NCI-H2081 treated with DMSO at 0.1 percent for 48 hours (cell line): ENCODE results near the gene TRUB2.

Experiments
- DNase-seq: peaks from one replicate; lab custom pipeline; 2025; lab: John Stamatoyannopoulos, UW

The TRUB2 gene

GRCh38 chr9:128322404-128323211, at the start of gene TRUB2, which contains the start of gene COQ4:
Gene TRUB2 (minus strand): TSS chr9:128322447. CDS start chr9:128322408, 39 bp downstream.
Gene COQ4 (plus strand): TSS chr9:128322839. CDS start chr9:128322859, 20 bp downstream.
- DNase-seq, result peak; percentile 69

- no peak for DNase-seq
These were observed 49.4 kb upstream of the TRUB2 start for GRCh38 chr9:128371630-128372117.

- DNase-seq, result peak; percentile 65
These were observed 48.7 kb upstream of the TRUB2 start, which contains the start of gene URM1 for GRCh38 chr9:128370752-128371629. Gene URM1 (plus strand): TSS chr9:128371374. CDS start chr9:128371381, 7 bp downstream.

- DNase-seq, result no peak
These were observed 48.1 kb upstream of the TRUB2 start for GRCh38 chr9:128370367-128370751.

GRCh38 chr9:128369024-128369706, 46.9 kb upstream of the TRUB2 start:
- no peak for DNase-seq

- no peak for DNase-seq
These were observed 43.3 kb upstream of the TRUB2 start for GRCh38 chr9:128365525-128365924.

- DNase-seq, result no peak
These were observed 40.5 kb upstream of the TRUB2 start for GRCh38 chr9:128362774-128363173.

GRCh38 chr9:128361986-128362646, 39.9 kb upstream of the TRUB2 start:
- peak; percentile 25 for DNase-seq

- DNase-seq, result no peak
These were observed 39.2 kb upstream of the TRUB2 start for GRCh38 chr9:128361296-128361985.

- no peak for DNase-seq
These were observed 38.6 kb upstream of the TRUB2 start for GRCh38 chr9:128360826-128361225.

GRCh38 chr9:128358861-128359260, 36.6 kb upstream of the TRUB2 start:
- no peak for DNase-seq

GRCh38 chr9:128358090-128358489, 35.8 kb upstream of the TRUB2 start:
- DNase-seq, result no peak

- DNase-seq, result no peak
These were observed 33.2 kb upstream of the TRUB2 start for GRCh38 chr9:128355451-128355850.

GRCh38 chr9:128349772-128350171, 27.5 kb upstream of the TRUB2 start:
- DNase-seq, result no peak

- no peak for DNase-seq
These were observed 26.9 kb upstream of the TRUB2 start for GRCh38 chr9:128349125-128349524.

- DNase-seq, result no peak
These were observed 22.8 kb upstream of the TRUB2 start for GRCh38 chr9:128344931-128345605.

- DNase-seq, result no peak
These were observed 21.6 kb upstream of the TRUB2 start for GRCh38 chr9:128343855-128344254.

- DNase-seq, result no peak
These were observed 20.9 kb upstream of the TRUB2 start for GRCh38 chr9:128342971-128343680.

- DNase-seq, result no peak
These were observed 19.2 kb upstream of the TRUB2 start for GRCh38 chr9:128341435-128341849.
